IMR-90 (cell line): Measurements from ENCODE around the gene DRD3. TPM values are rescaled to one million over a fixed set of nuclear protein-coding genes. Genes with fewer than 3 reads are reported as not detected.

Experiments
- ATAC-seq: fragments of 200-7000 bp; cut with Tn5 transposase; 2 replicates; pipeline ENCODE4 v1.9.1; 2020; ENCODE audit warnings: low read depth, mild to moderate bottlenecking, moderate library complexity
- BruUV-seq: library from RNA; stranded (reverse); fragments of 400-500 nt; replicated peaks from 2 replicates; lab custom pipeline; 2021; lab: Mats Ljungman, UMichigan
- CTCF ChIA-PET: fragments of 300-600 bp; formaldehyde crosslinking; extraction: SDS; loops from one replicate; lab custom pipeline; 2021; ENCODE audit warnings: antibody characterized with exemption; lab: Yijun Ruan, JAX
- POLR2A ChIA-PET: fragments of 300-600 bp; sonication (Branson Sonifier 250); formaldehyde crosslinking; loops from one replicate; lab custom pipeline; 2022; ENCODE audit warnings: antibody characterized with exemption; ENCODE audit not compliant: unreplicated experiment; lab: Charles Lee
- DNase-seq: peaks from one replicate; pipeline ENCODE4 v3.0.0; 2013
- H2AFZ ChIP-seq: replicated peaks from 2 replicates; pipeline ENCODE3; 2013; ENCODE audit warnings: low read length, mild to moderate bottlenecking; ENCODE audit not compliant: poor library complexity
- H2AK5ac ChIP-seq: 2 replicates; pipeline ENCODE4 v1.6.1; 2013; ENCODE audit warnings: low read depth, low read length, inconsistent platforms
- H2AK9ac ChIP-seq: replicated peaks from 2 replicates; pipeline ENCODE3; 2013; ENCODE audit warnings: mild to moderate bottlenecking, low read depth, low read length, moderate library complexity; ENCODE audit not compliant: poor library complexity
- H2BK120ac ChIP-seq: 2 replicates; pipeline ENCODE4 v1.6.1; 2013; ENCODE audit warnings: low read depth, low read length, inconsistent platforms
- H2BK15ac ChIP-seq: 3 replicates; pipeline ENCODE4 v1.6.1; 2013; ENCODE audit warnings: low read depth, low read length, inconsistent platforms
- H2BK20ac ChIP-seq: 2 replicates; pipeline ENCODE4 v1.6.1; 2013; ENCODE audit warnings: low read depth, mild to moderate bottlenecking, inconsistent platforms, low read length, moderate library complexity
- H2BK5ac ChIP-seq: 2 replicates; pipeline ENCODE4 v1.6.1; 2013; ENCODE audit warnings: mild to moderate bottlenecking, low read depth, low read length, inconsistent platforms; ENCODE audit not compliant: poor library complexity, severe bottlenecking
- H3K14ac ChIP-seq: replicated peaks from 2 replicates; pipeline ENCODE4 v1.6.1; 2013; ENCODE audit warnings: low read depth, low read length, inconsistent platforms
- H3K18ac ChIP-seq: 2 replicates; pipeline ENCODE4 v1.6.1; 2013; ENCODE audit warnings: low read depth, low read length, control low read depth
- H3K23ac ChIP-seq: 2 replicates; pipeline ENCODE4 v1.6.1; 2013; ENCODE audit warnings: low read depth, low read length, inconsistent platforms
- H3K27ac ChIP-seq: 2 replicates; pipeline ENCODE4 v1.5.1; 2013; ENCODE audit warnings: mild to moderate bottlenecking, control low read depth, low read length; ENCODE audit not compliant: insufficient read depth
- H3K27me3 ChIP-seq: 2 replicates; pipeline ENCODE4 v1.6.1; 2013; ENCODE audit warnings: low read length; ENCODE audit not compliant: control insufficient read depth, insufficient read depth
- H3K36me3 ChIP-seq: 2 replicates; pipeline ENCODE4 v1.6.1; 2013; ENCODE audit warnings: low read length, mixed read lengths; ENCODE audit not compliant: control insufficient read depth, insufficient read depth
- H3K4ac ChIP-seq: 2 replicates; pipeline ENCODE4 v1.6.1; 2013; ENCODE audit warnings: low read depth, low read length, inconsistent platforms
- H3K4me1 ChIP-seq: 2 replicates; pipeline ENCODE4 v1.6.1; 2013; ENCODE audit warnings: low read length, mixed read lengths; ENCODE audit not compliant: control insufficient read depth, insufficient read depth
- H3K4me2 ChIP-seq: 2 replicates; pipeline ENCODE4 v1.6.1; 2013; ENCODE audit warnings: low read depth, mild to moderate bottlenecking, control low read depth, low read length, moderate library complexity
- H3K4me3 ChIP-seq: 2 replicates; pipeline ENCODE4 v1.5.1; 2013; ENCODE audit warnings: low read depth, mild to moderate bottlenecking, control low read depth, low read length, moderate library complexity; ENCODE audit not compliant: insufficient read depth
- H3K56ac ChIP-seq: 2 replicates; pipeline ENCODE4 v1.6.1; 2013; ENCODE audit warnings: low read length, inconsistent platforms; ENCODE audit not compliant: insufficient read depth; ENCODE audit errors: extremely low read depth
- H3K79me1 ChIP-seq, 2 experiments: 2 replicates each; pipeline ENCODE4 v1.6.1; 2013; ENCODE audit warnings: low read length in 2 of 2, inconsistent platforms in 1 of 2, low read depth in 1 of 2
- H3K9ac ChIP-seq: 2 replicates; pipeline ENCODE4 v1.6.1; 2013; ENCODE audit warnings: low read depth, low read length, control low read depth
- H3K9me1 ChIP-seq: 2 replicates; pipeline ENCODE4 v1.6.1; 2013; ENCODE audit warnings: low read length, inconsistent platforms; ENCODE audit not compliant: insufficient read depth
- H3K9me3 ChIP-seq: 2 replicates; pipeline ENCODE4 v1.6.1; 2013; ENCODE audit warnings: low read length; ENCODE audit not compliant: control insufficient read depth, insufficient read depth
- H4K20me1 ChIP-seq: 2 replicates; pipeline ENCODE4 v1.6.1; 2013; ENCODE audit warnings: low read length, inconsistent platforms; ENCODE audit not compliant: insufficient read depth
- H4K5ac ChIP-seq: 2 replicates; pipeline ENCODE4 v1.6.1; 2013; ENCODE audit warnings: mild to moderate bottlenecking, low read depth, low read length, control low read depth
- H4K8ac ChIP-seq, 2 experiments: 2 replicates each; pipeline ENCODE4 v1.6.1; 2013; ENCODE audit warnings: low read depth in 2 of 2, low read length in 2 of 2, control low read depth in 1 of 2, inconsistent platforms in 1 of 2
- H4K91ac ChIP-seq: 2 replicates; pipeline ENCODE4 v1.6.1; 2013; ENCODE audit warnings: low read depth, low read length, inconsistent platforms; ENCODE audit not compliant: insufficient read depth
- CHD1 ChIP-seq: IDR thresholded peaks from 2 replicates; pipeline ENCODE4 v1.6.1; 2012; ENCODE audit warnings: low read depth, low read length, improper control_type of control experiment
- POLR2A ChIP-seq: IDR thresholded peaks from 2 replicates; pipeline ENCODE4 v1.6.1; 2012; ENCODE audit warnings: mild to moderate bottlenecking, low read depth, low read length
- WGBS, 2 experiments: methylation state at CpG; one replicate each; pipeline versions ENCODE4 v1.1.5 to v1.1.7; 2013; ENCODE audit warnings: missing lambda C conversion rate in 2 of 2; ENCODE audit not compliant: insufficient read length in 1 of 2; ENCODE audit errors: extremely low coverage in 2 of 2; 5-methylcytosine and 5-hydroxymethylcytosine counted together
- dilution Hi-C: fragments of 300-500 bp; cut with HindIII; formaldehyde crosslinking; loops from one replicate; pipeline ENCODE4 v1.14.3; 2018; ENCODE audit warnings: low sequenced_read_pairs; ENCODE audit not compliant: unreplicated experiment
- in situ Hi-C: fragments of 300-500 bp; cut with MboI; formaldehyde crosslinking; loops from 3 replicates; pipeline ENCODE4 v1.14.3; 2019; ENCODE audit warnings: low sequenced_read_pairs, inconsistent platforms, mixed read lengths
- intact Hi-C: fragments of 100-400 bp; cut with micrococcal nuclease; formaldehyde crosslinking; loops from 2 replicates; pipeline ENCODE4 v1.10.0; 2022
- polyA plus RNA-seq, 3 experiments: library from polyadenylated mRNA; depleted of rRNA; stranded (reverse); fragments of >200 nt; gene quantifications; 2 replicates each; pipeline ENCODE4 v1.2.3, GENCODE V29; 2012; ENCODE audit warnings: low replicate concordance in 1 of 3
- total RNA-seq: library from RNA; depleted of rRNA; stranded (reverse); fragments of >200 nt; gene quantifications from 2 replicates; pipeline ENCODE4 v1.2.3, GENCODE V29; 2012

DRD3 gene
- total and polyA plus RNA-seq, 2 of the 4 experiments (the other 2 are of a cell fraction) = not detected

GRCh38 chr3:114108137-114108536, 70.7 kb downstream of the DRD3 start:
- no peak overlapping the region for H2BK20ac ChIP-seq
- H3K27ac ChIP-seq = no peak overlapping the region
- H2AFZ ChIP-seq = no peak overlapping the region
- H3K18ac ChIP-seq = no peak overlapping the region
- no TSS peak for BruUV-seq
- H3K23ac ChIP-seq = no peak overlapping the region
- dilution Hi-C loops = no loop called here
- H3K27me3 ChIP-seq = peaks cover 2% of the 10 kb centered on the region; the same call in 1 of the 2 replicates
- H3K9ac ChIP-seq = no peak overlapping the region
- no peak overlapping the region for H3K4me2 ChIP-seq
- no peak overlapping the region for H2AK9ac ChIP-seq
- TF ChIP-seq CHD1 (no peak), POLR2A (no peak)
- no peak overlapping the region for H2BK15ac ChIP-seq
- WGBS, 2 experiments = no CpG with 5 or more reads among the region's 8 CpGs
- intact Hi-C loops = no loop called here
- DNase-seq (no peak), ATAC-seq (no peak)
- in situ Hi-C loops = no loop called here
- no peak overlapping the region for H4K8ac ChIP-seq
- H4K5ac ChIP-seq = no peak overlapping the region
- POLR2A ChIA-PET = no interaction called here
- no peaks in the 10 kb centered on the region for H3K79me1 ChIP-seq
- H3K4ac ChIP-seq = no peak overlapping the region
- H2BK5ac ChIP-seq = no peak overlapping the region
- H2AK5ac ChIP-seq = no peak overlapping the region
- H4K20me1 ChIP-seq = no peaks in the 10 kb centered on the region
- H3K9me3 ChIP-seq = no peaks in the 10 kb centered on the region
- H3K9me1 ChIP-seq = no peaks in the 10 kb centered on the region; the same call in 1 of the 2 replicates
- no peak overlapping the region for H3K14ac ChIP-seq
- no peak overlapping the region for H3K56ac ChIP-seq
- H3K4me1 ChIP-seq = no peaks in the 10 kb centered on the region
- no peak overlapping the region for H2BK120ac ChIP-seq
- H3K4me3 ChIP-seq = no peak overlapping the region
- H3K36me3 ChIP-seq = no peaks in the 10 kb centered on the region
- CTCF ChIA-PET = no interaction called here
- no peak overlapping the region for H4K91ac ChIP-seq
